DOHH2 (cell line): ENCODE data around the gene PAM.

Experiments
- CTCF ChIP-seq: fragments of 200-600 bp; sonication (generic); IDR thresholded peaks from one replicate; pipeline ENCODE4 v1.5.1; 2014; ENCODE audit warnings: antibody characterized with exemption, mild to moderate bottlenecking, low read depth, low read length; ENCODE audit not compliant: poor library complexity, severe bottlenecking
- EZH2phosphoT487 ChIP-seq: fragments of 200-600 bp; sonication (generic); IDR thresholded peaks from 2 replicates; pipeline ENCODE4 v1.6.1; 2017; ENCODE audit warnings: borderline replicate concordance, mild to moderate bottlenecking, antibody characterized with exemption, low read length, moderate library complexity, mixed read lengths

- no peak for TF ChIP-seq CTCF
- no peak for TF ChIP-seq EZH2phosphoT487
These were observed 60.0 kb downstream of the PAM start for GRCh38 chr5:102815084-102815483.
